ENCODE data around the gene TLCD1.
"Not testable (repeated sequence)": the region's sequence is repeated elsewhere in the genome, so short reads cannot be mapped to it uniquely, and the experiment has no call there.

Gene TLCD1

GRCh38 chr17:28728364-28729200, 2.5 kb upstream of the TLCD1 start, which contains the start of gene NEK8:
NEK8 (plus strand) TSS chr17:28728788; CDS start chr17:28728814, 26 bp downstream.
- DNase-seq (ENCODE audit: low spot score): peak; percentile 96

GRCh38 chr17:28726627-28727491, 826 bp upstream of the TLCD1 start:
- peak; percentile 90 for DNase-seq (ENCODE audit: low spot score)

- peak; percentile 83 for DNase-seq (ENCODE audit: low spot score)
Measured at GRCh38 chr17:28725660-28726225, 290 bp downstream of the TLCD1 start.

- no peak for DNase-seq (ENCODE audit: low spot score)
Measured at GRCh38 chr17:28725166-28725659, 820 bp downstream of the TLCD1 start.

- peak; percentile 8 for DNase-seq (ENCODE audit: low spot score)
Measured at GRCh38 chr17:28724500-28725165, 1.4 kb downstream of the TLCD1 start.

DNA sequence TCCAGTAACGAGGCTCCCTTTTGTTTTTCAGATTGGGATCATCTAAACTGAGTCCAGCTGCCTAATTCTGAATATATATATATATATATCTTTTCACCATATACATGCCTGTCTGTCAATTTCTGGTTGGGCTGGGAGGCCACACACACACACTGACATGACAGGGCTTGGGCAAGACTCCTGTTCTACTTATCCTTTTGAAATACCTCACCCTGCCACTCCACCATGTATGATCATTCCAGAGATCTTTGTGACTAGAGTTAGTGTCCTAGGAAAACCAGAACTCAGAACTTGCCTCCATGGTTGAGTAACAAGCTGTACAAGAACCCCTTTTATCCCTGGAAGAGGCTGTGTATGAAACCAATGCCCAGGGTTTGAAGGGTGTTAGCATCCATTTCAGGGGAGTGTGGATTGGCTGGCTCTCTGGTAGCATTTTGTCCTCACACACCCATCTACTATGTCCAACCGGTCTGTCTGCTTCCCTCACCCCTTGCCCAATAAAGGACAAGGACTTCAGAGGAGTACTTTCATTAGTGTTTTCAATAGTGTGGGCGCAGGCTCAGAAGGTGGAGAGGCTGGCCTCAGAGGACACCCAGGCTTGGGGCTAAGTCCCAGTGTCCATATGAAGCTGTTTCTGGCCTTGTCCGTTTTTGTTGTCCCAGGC, 2.1 kb downstream of the TLCD1 start:
- DNase-seq (ENCODE audit: low spot score): not testable (repeated sequence)

GRCh38 chr17:28723159-28723835, 2.7 kb downstream of the TLCD1 start:
- no peak for DNase-seq (ENCODE audit: low spot score)

GRCh38 chr17:28722417-28723158, 3.4 kb downstream of the TLCD1 start:
- no peak for DNase-seq (ENCODE audit: low spot score)

DNA sequence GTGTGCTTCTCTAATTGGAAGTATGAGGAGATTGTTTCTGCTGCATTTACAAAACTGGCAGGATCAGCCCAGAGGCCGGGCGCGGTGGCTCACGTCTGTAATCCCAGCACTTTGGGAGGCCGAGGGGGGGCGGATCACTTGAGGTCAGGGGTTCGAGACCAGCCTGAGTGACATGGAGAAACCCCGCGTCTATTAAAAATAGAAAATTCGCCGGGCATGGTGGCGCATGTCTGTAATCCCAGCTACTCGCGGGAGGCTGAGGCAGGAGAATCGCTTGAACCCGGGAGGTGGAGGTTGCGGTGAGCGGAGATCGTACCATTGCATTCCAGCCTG, 5.1 kb downstream of the TLCD1 start:
- not testable (repeated sequence) for DNase-seq (ENCODE audit: low spot score)

- no peak for DNase-seq (ENCODE audit: low spot score)
Measured at GRCh38 chr17:28720247-28720996, 5.6 kb downstream of the TLCD1 start.

GRCh38 chr17:28719021-28719433, 7.0 kb downstream of the TLCD1 start:
- no peak for DNase-seq (ENCODE audit: low spot score)

DNA sequence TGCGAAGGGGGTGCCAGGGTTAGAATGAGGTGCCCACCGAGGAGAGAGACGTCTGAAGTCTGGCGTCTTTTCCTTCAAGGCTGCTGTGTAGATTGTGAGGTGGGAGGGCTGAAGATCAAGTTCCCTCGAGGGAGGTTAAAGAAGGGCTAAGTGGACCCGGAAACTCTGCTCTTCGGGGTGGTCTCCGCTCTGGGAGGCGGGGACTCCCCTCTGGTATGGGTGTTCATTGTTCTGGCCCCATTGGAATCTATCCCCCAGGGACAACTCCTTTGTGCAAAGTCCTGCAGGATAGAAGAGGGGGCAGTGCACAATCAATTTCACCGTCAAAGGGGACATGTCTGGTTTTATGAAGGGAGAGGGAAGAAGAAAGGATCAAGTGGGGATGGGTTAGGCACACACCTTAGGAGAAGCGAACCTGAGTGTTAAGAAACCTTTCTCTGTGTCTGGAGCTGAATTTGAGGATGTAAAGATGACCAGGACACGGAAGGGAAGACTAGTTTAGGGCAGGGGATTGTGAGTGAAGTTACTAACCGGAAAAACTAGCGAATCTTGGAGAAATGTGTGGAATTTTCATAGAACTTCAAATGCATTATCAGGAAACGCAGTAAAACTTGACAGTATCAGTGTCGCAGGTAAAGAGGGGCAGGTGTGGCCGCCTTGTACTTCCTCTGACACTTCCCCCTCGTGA, 7.6 kb downstream of the TLCD1 start:
- peak; percentile 30 for DNase-seq (ENCODE audit: low spot score)

DNA sequence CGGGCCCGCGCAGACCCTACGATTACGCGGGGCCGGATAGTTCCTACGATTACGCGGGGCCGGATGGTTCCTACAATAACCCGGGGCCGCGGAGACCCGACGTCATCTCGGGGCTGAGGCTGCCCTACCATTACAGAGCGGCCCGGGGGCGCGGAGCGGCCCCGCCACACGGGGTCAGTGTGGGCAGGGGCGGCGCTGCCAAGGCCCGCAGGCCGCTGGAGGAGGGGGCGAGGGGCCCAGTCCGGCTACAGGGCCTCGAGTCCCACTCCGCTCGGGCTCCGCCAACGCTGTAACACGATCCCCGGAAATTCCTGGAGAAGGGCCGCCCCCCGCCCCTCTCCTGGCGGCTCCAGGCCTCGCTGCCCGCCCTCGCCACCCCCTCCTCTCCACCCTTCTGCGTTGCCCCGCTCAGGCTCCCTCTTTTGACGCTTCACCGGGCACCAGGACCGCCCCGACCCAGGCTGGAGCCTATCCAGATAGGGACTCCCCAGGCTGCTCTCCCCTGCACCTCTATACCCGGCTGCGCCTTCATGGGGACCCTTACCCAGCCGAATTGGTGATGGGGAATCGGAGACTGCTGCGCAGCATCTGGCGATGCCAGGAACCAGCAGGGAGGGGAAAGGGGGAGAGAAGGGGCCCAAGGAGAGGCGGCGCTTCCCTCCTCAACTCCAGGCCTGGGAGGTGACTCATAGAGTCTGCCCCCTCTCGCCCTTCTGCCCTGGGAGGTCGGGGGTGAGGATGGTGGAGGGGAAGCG, 8.3 kb downstream of the TLCD1 start, which contains the start of gene RAB34:
RAB34 (minus strand) TSS at position 291 of the 755 bp plus-strand sequence. CDS start 602 bp downstream, outside the sequence.
- peak; percentile 34 for DNase-seq (ENCODE audit: low spot score)

DNA sequence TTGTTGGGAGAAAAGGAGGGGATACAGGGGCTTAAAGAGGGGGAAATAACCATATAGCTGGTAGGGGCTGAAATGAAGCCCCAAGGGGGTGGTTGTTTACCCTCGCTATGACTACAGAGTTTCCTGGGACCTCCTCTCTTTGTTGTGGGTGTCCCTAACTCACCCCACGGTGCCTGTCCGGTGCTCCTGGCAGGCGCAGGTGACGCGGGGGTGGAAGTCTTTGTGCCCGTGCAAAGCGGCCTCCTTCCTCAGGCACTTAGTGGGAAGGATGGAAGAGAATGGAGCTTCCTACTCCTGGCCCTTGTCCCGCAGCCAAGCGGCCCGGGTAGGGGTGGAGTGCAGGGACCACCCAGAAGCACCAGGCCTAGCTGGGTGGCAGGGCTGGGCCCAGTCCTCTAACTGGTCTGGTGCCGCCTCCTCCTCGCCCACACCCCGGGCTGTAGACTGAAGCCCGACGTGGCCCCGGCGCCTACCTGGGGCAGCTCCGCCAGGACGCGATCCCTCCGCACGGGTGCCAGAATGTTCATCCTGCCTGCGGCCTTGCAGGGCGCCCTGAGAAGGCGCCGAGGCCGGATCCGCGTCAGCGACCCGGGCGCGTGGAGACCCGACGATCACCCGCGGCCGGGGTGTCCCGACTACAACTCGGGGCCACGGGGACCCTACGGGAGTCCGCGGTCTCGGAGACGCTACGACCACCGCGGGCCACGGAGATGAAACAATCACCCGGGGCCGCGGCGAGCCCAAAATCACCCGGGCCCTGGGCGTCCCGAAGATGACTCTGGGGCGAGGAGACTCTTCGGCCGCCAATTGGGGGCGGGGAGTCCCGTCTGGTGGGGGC, 9.1 kb downstream of the TLCD1 start:
- peak; percentile 22 for DNase-seq (ENCODE audit: low spot score)

DNA sequence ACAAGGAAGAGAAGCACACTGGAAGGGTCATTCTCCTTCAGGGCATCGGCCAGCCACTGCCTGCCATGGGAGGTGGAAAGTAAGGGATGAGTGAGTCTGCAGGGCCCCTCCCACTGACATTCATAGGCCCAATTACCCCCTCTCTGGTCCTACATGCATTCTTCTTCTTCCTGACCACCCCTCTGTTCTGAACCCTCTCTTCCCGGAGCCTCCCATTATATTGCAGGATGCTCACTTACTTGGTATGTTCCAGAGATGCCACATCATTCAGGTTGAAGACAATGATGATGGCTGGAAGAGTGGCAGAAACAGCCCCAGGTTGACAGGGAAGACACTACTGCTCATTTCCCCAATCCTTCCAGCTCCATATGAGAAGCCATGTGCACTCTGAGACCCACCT, 10.8 kb downstream of the TLCD1 start:
- no peak for DNase-seq (ENCODE audit: low spot score)

- no peak for DNase-seq (ENCODE audit: low spot score)
Measured at GRCh38 chr17:28714281-28714680, 11.8 kb downstream of the TLCD1 start.
